HL-60/S4 treated with phorbol 12-myristate 13-acetate at 8.2 ng/mL for 4 days and 3 days (cell line): ENCODE measurements around the gene IL10.

Experiments used
- in situ Hi-C: fragments of 300-500 bp; cut with MboI; formaldehyde crosslinking; loops from 2 replicates; pipeline ENCODE4 v1.15.0; 2022; ENCODE audit warnings: low sequenced_read_pairs

The IL10 gene

DNA sequence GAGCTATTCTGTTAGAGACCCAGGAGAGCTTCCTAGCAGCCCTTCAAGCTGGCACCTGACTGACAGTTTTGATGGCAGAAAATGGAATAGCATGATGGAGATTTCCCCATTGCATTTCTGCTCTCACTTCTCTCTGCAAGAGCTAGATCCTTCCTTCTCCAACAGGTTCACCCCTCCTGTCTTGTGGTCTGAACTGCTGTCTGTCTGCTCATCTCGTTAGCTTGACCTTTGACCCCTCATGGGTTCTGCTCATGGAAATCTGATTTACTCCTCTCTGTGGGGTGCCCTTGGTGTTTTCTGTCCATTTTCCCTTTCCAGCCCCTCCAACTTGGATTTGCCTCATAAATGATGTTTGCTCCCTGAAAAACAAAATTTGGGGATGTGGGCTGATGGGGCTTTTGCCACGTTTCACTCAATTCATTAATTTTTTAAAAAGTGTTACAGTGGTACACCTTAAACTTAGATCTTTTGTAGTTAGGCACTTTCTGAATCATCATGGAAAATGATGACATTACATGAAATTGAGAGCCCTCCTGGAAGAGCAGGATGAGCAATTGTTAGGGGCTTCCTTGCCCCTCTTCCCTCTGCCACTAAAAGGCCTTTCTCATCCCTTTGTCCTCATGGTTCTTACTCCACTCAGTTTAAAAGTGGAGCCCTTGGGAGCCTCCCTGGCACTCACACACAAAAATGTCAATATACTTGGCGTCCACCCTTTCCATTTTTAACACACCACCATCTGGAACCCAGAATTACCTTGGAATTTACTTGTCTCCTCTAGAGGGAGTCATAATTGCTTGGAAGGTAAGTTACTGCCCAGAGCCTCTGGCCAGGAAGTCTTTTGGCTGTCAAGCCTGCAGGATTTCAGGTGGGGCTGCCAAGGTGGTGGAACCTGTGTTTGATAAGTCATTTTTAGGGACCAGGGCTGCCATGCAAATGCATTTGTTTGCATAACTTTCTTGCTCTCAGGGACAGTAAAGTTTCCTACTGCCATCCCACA, 33.6 kb downstream of the IL10 start:
- in situ Hi-C loops, result loop anchor here (10.0 to 25.0 kb wide), 2 partner anchors 174 to 236 kb away; partner anchors contain the start of genes FCAMR and FCMR

DNA sequence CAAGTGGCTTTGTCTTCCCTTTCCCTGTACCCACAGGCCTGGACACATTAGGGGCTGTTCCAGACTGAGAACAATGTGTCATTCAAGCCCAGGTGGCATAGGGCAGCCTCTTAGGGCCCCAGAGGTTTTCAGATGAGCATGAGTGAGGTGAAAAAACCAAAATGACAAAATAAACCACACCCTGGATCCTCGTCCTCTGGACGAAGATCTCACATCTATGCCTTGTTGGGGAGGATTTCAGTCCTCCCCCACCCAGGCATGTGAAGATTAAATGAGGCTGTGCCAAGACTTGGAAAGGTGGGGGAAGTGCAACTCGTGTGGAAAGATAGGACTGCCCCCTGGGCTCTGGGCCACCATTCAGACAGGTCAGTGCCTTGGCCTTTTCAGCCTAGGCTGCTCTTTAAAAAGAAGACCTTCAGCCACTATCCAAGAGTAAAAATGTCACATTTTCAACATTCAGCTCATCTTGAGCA, 34.5 kb downstream of the IL10 start:
- in situ Hi-C loops, result loop anchor here (10.0 to 25.0 kb wide), 2 partner anchors 175 to 237 kb away; partner anchors contain the start of genes FCAMR and FCMR

DNA sequence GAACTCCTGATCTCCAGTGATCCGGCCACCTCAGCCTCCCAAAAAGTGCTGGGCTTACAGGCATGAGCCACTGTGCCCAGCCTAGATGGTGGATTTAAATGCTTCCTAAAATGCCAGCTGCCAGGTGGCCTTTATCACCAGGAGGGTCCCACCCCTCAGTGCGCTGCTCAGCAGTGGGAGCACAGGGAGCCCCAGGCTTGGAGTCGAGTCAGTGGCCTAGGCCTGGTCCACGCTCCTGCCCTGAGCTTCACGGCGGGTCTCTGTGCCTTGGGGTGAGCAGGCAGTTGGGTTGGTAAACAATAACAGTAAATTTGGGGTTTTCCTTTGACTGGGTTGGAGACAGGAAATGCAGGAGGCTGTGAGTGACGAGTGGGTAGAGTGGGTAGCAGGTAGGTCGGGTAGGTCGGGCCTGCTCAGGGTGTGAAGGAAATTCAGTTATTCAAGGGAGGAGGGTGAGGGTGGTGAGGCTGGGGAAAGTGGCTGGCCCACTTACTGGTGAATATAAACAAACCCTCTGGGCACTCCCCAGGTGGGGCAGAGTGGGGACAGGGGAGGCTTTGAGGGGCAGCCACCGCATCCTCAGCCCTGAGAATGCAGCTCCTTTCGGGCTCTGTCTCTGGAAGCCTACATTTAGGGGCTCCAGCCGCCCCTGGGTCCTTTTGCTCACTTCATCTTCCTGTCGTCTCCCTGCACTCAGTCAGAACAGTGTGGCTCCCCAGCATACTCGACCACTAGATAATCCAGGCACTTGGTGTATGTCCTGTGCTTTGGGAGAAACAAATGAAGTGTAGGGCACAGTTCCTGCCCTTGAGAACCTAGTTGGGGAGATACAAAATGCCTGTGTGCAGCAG, 35.2 kb downstream of the IL10 start:
- in situ Hi-C loops, result loop anchor here (10.0 to 25.0 kb wide), 2 partner anchors 175 to 238 kb away; partner anchors contain the start of genes FCAMR and FCMR

DNA sequence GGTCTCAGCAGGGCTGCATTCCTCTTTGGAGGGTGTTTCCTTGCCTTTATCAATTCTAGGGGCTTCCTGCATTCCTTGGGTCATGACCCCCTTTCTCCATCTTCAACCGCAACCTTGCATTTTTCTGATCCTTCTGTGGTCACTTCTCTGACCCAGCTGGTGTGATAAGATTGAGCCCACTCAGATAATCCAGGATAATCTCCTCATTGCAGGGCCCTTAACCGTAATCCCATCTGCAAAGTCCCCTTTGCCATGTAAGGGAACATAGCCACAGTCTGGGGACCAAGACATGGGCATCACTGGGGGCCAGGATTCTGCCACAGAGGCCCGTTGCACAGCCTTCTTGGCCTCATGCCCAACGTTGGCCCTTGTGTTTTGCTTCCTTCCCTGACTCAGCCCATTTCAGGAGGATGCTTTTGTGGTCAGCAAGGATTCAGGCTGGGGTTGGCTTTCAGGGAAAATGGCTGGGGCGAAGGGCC, 36.7 kb downstream of the IL10 start:
- in situ Hi-C loops, result loop anchor here (10.0 to 25.0 kb wide), 2 partner anchors 177 to 239 kb away; partner anchors contain the start of genes FCAMR and FCMR

DNA sequence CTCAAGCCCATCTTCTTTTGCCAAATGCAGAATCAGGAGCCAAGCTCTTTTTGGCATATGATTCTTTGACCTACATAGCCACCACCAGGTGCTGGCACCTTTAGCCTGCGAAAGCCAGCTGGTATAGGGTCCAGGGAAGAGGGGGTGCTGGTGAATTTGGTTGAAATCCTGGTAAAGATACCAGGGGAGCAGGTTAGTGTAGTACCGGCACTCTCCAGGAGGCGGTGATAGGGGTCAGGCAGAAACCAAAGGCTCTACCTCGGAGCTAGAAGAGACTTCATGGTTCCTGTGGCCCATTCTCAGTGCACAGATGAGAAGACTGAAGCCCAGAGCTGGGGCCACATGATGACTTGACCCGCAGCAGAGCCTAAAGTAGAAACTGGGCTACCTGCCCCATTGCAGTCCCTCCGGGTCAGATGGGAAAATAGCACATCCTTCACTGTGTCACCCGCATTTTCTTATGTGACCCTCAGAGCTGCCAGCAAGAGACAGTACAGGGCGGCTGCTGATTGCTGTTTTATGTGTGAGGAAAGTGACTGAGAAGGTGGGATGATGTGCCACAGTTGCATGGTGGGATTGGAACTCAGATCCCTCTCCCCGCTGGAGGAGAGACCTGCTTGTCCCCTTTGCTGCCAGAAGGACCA, 37.7 kb downstream of the IL10 start:
- in situ Hi-C loops, result loop anchor here (10.0 to 25.0 kb wide), 2 partner anchors 178 to 240 kb away; partner anchors contain the start of genes FCAMR and FCMR

DNA sequence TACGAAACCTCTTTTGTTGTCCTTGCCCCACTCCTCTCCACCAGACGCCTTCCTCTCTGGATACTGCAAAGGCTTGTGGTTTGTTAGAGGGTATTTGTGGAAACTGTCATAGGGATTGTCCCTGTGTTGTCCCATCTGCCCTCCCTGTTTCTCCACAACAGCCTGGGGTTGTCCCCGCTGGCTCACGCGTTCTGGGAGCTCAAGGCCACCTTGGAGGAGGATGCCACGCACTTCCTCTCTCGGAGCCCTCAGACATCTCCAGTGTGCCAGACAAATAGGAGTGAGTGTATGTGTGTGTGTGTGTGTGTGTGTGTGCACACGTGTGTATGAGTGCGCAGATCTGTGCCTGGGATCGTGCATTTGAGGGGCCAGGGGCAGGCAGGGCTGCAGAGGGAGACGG, 39.3 kb downstream of the IL10 start:
- in situ Hi-C loops, result loop anchor here (10.0 to 25.0 kb wide), 2 partner anchors 179 to 242 kb away; partner anchors contain the start of genes FCAMR and FCMR

DNA sequence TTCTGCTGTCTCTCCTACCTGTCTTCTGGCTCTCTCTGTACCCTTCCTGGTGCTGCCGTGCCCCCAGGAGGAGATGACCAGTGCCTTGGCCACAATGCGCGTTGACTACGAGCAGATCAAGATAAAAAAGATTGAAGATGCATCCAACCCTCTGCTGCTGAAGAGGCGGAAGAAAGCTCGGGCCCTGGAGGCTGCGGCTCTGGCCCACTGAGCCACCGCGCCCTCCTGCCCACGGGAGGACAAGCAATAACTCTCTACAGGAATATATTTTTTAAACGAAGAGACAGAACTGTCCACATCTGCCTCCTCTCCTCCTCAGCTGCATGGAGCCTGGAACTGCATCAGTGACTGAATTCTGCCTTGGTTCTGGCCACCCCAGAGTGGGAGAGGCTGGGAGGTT, 39.8 kb downstream of the IL10 start:
- in situ Hi-C loops, result loop anchor here (10.0 to 25.0 kb wide), 2 partner anchors 180 to 242 kb away; partner anchors contain the start of genes FCAMR and FCMR

DNA sequence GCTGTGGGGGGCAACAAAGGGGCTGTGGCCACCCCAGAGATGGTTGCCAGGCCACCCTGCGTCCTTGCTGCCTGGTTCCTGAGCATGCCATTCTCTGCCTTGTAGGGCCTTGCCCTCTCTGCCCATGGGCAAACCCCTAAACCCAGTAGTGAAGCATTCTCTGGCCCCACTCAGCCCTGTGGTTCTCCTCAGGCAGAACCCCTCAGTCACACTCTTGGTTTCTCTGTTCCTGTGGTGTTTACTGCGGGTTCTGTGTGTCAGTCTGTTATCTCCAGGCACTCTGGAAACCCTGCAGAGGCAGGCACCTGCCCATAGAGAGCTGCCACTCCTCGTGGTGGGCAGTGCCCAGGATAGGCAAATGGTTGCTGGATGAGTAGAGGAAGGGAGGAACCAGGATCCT, 42.8 kb downstream of the IL10 start:
- in situ Hi-C loops, result loop anchor here (25.0 kb wide), 1 partner anchor 183 kb away; the partner anchor contains the start of gene FCMR

DNA sequence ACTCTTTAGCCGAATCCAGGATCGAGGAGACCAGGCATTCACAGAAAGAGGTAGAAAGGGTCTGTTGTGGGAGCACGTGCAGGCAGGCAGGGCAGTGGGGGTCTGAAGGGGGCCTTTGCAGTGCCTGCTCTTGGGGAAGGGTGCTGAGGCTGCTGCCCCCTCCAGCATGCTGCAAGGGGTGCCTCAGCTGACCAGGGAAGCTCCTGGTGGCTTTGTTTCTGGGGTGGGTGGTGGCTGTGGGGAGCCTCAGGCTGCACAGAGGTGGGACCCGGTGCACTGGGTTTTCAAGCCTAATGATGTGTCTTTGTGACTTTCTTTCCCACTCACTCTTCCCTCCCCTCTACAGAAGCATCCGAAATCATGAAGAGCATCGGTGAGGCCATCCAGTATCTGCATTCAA, 43.2 kb downstream of the IL10 start:
- in situ Hi-C loops, result loop anchor here (25.0 kb wide), 1 partner anchor 183 kb away; the partner anchor contains the start of gene FCMR

DNA sequence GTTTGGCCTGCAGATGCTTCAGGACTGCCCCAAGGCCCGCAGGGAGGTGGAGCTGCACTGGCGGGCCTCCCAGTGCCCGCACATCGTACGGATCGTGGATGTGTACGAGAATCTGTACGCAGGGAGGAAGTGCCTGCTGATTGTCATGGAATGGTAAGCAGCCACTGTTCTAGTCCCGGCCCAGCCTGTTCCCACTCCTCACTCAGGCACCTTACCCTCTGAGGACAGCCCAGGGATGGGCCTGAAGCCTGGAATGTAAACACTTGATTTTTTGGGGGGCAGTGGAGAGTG, 43.7 kb downstream of the IL10 start:
- in situ Hi-C loops, result loop anchor here (25.0 kb wide), 1 partner anchor 184 kb away; the partner anchor contains the start of gene FCMR

DNA sequence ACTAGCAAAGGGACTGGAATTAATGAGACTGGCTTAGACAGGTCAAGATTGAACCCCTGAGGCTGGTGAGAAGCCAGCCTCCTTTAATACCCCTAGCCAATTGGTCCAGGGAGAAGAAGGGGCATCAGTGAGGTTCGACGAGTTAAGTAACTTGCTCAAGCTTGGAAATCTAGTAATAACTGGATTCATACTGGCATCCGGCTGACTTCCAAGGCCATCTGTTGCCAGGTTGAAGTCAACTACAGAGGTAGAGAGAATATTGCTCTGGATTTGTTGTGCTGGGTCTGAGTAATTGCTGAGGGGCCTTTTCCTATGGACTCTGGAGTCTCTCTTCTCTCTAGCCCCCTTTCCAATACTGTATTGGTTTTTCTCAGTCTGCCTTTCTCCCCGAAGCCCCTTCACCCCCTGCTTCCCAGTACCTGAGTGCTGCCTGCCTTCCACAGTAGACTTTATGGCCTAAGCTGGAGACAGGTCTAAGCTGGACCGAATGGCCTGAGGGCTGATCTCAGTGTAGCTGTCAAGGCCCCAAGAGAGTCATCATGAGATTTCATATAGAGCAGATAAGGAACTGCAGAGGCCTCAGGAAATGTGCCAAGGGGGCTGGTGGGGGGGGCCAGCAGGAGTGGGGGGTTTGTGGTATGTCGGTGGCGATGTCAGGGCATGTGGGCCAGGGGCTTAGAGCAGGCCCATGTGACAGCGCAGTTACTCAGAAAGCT, 44.2 kb downstream of the IL10 start:
- in situ Hi-C loops, result loop anchor here (25.0 kb wide), 1 partner anchor 184 kb away; the partner anchor contains the start of gene FCMR

DNA sequence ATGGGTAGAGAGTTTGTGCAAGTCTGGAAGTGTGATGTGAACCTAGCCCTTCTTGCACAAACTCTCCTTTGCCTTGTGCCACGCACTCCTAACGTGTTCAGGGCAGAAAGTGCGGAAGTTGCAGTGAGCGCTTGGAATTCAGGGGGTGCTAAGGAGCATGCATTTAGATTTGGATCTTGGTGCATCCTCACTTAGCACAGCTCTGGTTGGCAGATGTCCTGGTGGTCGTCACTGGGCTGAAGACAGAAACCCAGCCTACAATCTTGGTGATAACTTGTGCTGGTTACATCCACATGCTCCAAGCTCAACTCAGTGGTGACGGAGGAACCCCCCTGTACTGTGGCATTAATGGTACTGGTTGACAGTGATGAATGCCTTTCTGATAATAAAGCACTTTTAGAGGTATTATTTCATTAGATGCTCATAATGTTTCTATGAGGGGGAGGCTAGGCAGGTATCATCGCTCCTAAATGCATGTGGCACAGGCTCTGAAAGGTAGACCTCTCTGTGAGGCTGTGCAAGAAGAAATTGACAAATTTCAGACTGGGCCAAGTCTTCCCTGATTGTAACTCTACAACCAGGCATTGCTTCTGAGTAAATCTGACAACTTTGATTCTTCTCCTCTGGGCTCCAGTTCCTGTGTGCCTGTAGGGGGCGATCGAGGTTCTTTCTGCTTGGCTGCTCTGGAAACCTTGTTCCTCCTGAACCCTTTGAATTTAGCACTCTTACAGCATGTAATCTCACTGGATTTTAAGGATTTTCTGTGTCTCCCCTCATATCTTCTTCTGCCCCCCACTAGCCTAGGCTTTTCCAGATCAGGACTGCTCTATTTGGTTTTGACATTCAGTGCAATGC, 47.0 kb downstream of the IL10 start:
- in situ Hi-C loops, result loop anchor here (25.0 kb wide), 1 partner anchor 187 kb away; the partner anchor contains the start of gene FCMR

DNA sequence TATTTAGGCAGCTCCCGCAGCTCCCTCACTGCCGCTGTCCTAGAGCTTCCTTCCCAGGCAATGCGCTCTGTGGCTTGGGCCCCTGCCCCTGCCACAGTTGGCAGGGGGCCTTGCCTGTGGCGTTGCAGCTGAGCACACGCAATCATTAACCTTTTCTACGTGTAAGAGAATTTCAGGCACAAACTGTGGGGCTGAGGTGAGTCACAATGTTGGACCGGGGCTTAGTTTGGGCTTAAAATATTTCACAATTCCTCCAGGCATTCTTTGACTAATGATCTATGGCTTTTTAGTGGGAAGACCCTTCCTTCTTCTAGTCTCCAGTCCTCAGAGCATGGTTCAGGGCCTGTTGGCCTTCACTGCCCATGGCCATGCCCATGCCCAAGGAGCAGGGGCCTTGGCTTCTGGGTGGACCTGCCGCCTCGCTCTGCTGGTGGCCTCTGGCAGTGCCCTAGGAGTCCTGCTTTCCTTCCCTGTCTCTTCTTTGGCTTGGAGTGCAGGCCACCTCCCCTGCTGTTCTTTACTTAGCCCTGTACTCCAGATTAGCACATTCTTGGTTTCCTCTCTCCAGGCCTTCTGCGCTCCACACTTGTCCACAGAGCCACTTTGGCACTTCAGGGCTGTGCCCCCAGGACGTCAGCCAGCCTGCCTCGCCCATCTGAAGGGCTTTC, 48.4 kb downstream of the IL10 start:
- in situ Hi-C loops, result no loop called here

DNA sequence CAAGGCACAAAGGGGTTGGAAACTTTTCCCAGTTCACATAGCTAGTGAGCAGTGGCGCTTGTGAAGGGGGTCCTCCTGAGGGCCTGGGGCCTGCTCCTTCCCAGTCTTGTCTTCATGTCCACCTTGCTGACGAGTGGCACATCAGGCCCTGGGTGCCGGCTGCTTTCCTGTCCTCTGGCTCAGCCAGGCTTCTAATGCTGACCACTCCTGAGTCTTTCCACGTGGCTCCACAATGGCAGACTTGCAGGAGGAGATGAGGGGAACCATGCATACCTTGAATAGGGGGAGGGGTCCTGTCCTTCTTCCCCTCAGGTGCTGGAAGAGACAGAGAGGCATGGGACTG, 48.9 kb downstream of the IL10 start:
- in situ Hi-C loops, result no loop called here

DNA sequence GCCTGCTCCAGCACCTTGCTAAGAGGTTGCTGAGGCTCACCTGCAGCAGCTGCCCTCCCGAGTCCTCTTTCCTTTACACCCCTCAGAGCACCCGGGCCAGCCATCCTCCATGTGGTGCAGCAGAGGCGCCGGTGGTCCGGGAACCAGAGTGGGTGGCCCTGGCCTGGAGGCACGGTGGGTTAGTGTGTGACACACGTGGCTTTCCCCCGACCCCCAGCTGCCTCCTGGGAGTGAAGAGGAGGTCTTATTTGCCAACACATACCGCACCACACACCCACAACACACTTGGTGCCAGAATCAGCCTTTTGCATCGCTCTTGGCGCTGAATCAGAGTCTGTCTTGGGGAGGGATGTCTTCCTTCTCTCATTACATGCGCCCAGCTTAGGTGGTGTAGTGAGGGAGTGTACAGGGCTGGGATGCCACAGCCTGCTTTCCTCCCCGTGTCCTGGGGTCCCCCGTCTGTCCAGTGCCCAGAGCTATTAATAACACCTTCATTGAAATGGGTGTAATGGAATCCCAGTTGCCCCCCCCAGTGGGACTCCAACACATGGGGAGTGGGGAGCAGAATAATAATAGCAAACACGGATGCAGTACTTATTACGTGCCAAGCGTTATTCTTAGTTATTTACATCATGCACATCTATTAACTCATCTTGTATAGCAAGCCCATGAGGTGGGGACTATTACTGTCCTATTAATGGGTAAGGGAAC, 49.4 kb downstream of the IL10 start:
- in situ Hi-C loops, result no loop called here

DNA sequence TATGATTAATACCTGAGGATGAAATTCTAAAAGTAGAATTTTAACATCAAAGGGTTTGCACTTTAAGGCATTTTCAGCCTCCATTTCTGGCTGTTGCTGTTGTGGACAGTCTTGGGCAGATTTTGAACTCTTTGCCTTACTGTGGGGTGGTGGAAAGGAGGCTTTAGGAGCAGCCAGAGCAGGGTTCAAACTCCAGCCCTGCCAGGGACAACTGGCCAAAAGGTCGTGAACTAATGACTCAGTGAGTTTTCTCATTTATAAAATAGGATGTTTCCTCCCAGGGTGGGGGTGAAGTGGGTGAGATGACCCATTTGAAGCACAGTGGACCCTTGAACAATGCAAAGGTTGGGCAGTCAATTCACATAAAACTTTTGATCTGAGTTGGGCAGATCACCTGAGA, 50.8 kb downstream of the IL10 start:
- in situ Hi-C loops, result no loop called here

DNA sequence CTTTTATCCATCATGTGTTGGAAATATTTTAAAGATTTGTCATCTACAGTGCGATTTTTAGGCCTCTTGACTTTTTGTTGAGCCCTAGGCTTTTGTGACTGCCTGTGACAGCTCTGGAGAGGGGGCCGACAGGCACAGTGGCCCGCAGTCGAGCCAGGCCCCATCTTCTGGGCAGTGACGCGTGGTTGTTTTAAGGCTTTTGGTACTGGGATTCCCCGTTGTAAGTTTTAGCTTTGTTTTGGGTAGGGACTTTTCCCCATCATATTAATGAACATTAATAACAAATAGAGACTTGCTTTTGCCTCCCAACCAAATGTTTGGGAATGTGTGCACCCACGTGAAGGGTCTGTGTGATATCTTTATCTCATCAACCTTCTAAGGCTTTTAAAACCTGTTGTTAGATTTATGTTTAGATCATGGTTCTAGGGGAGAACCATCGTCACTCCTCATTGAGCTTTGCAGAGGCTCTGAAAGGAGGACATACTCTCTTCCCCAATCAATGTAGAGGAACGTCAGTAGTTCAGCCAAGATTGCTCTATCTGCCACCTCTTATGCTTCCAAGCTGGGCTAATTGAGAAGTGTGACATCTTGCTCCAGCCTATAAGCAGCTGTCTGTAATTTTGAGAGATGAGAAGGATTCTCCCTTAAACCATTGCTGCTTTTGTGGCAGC, 53.0 kb downstream of the IL10 start:
- in situ Hi-C loops, result no loop called here
